Sigmoid colon (tissue), 4 donors: Measurements from ENCODE around the gene CDKAL1.

Experiments
- CTCF ChIP-seq, 4 experiments: fragments of 450-650 bp in 3 of 4; fragments of 200-600 bp in 1 of 4; IDR thresholded peaks; one replicate each; pipeline ENCODE4 v1.5.1; 2016 to 2019; ENCODE audit warnings: antibody characterized with exemption in 4 of 4, mild to moderate bottlenecking in 3 of 4, moderate library complexity in 2 of 4
- EP300 ChIP-seq, 4 donors: sonication (generic); formaldehyde crosslinking; IDR thresholded peaks; one replicate each; pipeline ENCODE4 v1.6.1; 2017; ENCODE audit warnings: antibody characterized with exemption in 4 of 4

- TF ChIP-seq EP300 (IDR thresholded peaks at IDR 0.05), result no peak
- no peak for TF ChIP-seq CTCF (IDR thresholded peaks at IDR 0.05)
Measured at GRCh38 chr6:20965915-20966314, 431.7 kb downstream of the CDKAL1 start.
